ENCODE data around the gene PRICKLE2.

GRCh38 chr3:64095802-64096201, 129.5 kb downstream of the PRICKLE2 start:
- TF ChIP-seq MXD4 (CRISPR knock-in tag; IDR thresholded peaks at IDR 0.05; ENCODE audit: borderline replicate concordance): no peak
- TF ChIP-seq CTCF (IDR thresholded peaks at IDR 0.05): no peak
- TF ChIP-seq ARID4B (CRISPR knock-in tag; IDR thresholded peaks at IDR 0.05; ENCODE audit: borderline replicate concordance): no peak
- no peak for TF ChIP-seq NFYB (CRISPR knock-in tag; conservative IDR thresholded peaks at IDR 0.05; ENCODE audit: low read depth)
